ENCODE measurements around the gene ME3.

The ME3 gene

DNA sequence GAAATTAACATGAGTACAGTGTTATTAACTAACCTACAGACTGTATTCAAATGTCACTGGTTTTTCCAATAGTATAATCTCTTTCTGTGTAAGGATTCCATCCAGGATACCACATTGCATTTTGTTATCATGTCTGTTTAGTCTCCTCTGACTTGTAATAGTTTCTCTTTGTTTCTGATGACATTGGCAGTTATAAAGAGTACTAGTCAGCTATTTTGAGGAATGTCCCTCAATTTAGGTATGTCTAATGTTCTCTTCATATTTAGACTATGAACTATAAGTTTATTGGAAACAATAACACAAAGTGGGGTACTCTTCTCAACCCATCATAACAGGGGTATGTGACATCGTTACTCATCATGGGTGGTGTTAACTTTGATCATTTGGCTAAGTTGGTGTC is 20.3 kb upstream of the ME3 start:
- DNase-seq (ENCODE audit: low read depth in 2 of 2): no peak

DNA sequence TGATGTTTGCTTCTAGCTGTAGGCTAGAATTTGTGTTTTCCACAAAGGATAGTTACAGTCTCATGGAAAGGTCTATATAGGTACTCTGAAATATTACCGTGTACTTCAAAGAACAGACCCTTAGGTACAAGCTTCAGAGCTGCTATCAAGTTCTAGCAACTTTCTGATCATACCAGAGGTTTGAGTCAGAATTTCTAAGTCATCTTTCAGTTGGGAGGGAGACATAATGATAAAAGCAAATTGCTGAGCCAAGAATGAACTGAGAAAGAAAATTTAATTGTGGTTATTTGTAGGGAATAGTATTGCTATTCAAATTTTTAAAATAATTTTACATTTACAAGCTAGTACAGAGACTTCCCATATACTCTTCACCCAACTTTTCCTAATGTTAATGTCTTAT is 19.9 kb upstream of the ME3 start:
- DNase-seq (ENCODE audit: low read depth in 2 of 2): no peak

GRCh38 chr11:86688398-86689179 is 16.2 kb upstream of the ME3 start:
- peak in 1 of 2 donors; percentile 19 for DNase-seq (ENCODE audit: low read depth in 2 of 2)

DNA sequence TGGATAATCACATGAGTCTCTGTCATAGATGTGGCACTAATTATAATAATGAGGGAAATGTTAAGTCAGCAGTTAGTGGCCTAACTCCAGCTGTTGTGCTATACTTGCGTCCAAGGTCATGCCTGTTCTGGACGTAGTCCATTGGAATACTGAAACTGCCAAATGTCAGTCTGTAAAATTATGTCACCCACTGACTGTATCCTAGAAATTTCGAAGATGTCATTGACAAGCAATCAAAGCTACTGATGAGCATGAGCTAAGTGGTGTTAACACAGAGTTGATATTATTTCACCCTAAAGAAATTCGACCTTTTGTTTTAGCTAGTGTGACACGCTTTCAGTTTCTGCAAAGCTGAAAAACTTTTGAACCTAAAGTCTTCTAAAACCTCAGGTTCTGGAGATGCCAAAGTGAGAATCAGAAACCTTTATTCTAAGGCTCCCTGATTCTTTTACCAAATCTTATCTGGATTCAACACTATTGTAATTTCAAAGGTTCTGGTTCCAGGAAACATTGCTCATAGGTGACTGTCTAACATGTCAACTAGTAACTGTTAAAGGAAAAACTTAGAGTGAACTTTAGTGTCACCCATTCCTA is 14.9 kb upstream of the ME3 start:
- no peak for DNase-seq (ENCODE audit: low read depth in 2 of 2)

DNA sequence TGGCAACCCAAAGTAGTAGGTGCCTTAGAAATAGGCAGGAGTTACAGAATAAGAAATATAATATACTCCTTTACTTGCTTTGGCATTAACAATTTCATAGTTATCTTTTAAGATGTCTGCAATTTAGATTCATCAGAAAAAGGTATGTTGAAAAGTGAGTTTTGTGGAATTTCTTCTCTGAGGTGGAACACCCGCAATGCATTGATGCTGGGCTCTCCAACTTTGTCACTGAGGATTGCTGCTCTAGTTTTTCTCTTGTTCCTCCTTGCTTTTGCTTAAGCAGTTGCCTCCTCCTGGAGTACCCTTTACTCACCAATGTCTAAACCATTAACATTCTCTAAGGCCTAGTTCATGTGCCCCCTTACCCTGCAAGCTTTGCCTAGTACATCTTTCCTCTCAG is 14.1 kb upstream of the ME3 start:
- no peak for DNase-seq (ENCODE audit: low read depth in 2 of 2)

DNA sequence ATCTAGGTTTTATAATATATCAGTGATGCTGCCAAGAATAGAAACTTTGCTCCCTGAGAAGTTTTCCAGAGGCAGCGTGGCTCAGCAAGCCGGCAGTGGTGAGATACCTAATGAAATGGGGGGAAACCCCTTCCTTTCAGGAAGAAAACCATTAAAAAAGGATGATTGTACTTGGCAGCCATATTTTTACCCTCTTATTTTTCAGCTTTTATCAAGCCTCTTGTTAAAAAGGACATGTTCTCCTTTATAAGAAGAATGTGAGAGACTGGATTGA is 9.0 kb upstream of the ME3 start:
- no peak for DNase-seq (ENCODE audit: low read depth in 2 of 2)

DNA sequence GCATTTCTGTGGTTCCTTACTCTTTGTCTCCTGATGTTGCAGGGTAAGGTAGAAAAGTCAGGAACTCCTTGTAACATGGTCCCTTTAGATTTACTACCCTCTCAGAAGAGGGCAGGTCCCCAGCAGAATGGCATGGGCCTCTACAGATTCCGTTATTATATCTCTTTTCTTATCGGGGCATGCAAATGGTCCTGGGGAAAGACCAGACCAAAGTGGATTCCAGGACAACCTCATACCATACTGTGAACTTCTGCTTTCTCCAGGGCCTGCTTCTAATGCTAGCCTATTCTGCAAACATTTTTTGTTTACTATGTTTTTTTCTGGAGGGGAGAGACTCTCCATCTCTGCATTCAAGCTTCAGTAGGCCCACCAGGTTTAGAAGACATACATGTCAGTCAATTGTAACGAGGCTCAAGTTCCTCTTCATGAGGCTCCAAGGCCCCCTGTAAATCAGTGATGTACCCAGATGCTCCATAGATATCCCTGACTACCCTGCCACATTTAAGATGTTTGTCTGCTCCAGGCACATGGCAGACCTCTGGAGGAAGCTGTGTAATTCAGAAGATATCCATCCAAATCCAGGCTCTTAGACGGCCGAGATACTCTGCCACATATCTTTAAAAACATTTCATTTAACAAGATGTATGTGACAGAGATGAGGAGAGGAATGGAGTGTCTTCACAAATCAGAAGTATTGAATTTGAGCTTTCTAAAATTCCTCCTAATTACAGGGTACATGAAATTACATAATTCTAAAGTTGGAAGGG is 8.5 kb upstream of the ME3 start:
- no peak for DNase-seq (ENCODE audit: low read depth in 2 of 2)

DNA sequence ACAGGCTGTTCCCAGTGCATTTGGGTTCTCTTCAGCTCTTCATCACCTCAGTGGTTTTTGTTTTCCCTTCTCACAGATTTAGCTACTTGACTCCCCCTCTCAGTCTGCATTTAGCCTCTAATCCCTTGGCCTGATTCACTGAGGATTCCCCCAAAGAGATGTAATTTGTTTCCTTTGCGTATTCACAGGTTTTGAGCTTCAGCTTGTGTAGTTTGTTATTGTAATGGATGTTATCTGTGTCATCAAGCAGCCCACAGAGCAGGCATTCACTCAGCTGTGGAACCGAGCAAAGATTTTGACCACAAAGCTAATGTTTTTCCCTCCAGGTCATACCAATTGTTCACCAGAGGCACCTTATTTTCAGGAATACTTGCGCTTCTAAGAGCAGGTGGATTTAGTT is 6.4 kb upstream of the ME3 start:
- no peak for DNase-seq (ENCODE audit: low read depth in 2 of 2)

GRCh38 chr11:86678296-86678695 is 5.9 kb upstream of the ME3 start:
- DNase-seq (ENCODE audit: low read depth in 2 of 2): no peak

DNA sequence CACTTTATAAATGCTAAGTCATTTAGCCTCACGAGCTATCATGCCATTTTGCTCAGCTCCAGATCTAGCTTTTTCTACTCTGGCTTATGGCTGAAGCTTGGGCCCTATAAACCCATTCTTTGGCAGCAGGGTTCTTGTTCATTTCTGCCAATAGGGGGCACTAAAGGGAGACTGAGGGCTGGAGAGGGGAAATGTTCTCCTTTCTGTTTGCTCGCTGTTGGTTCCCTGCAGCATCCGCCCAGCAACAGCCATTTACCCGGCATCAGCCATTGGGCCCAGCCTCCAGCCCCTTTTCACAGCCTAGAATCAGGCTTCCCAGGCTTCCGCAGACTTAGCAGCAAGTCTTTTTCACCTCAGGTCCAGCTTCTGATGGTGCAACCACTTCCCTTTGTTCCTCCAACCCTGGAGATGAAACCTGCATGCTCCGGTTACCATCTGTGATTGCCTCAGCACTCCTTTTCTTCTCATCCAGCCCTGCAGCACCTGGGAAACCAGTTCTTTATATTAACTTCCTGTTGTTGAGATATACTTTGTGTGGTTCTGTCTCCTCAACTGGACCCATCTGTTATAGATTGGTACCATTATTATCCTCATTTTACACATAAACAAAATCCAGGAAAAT is 4.2 kb upstream of the ME3 start:
- DNase-seq (ENCODE audit: low read depth in 2 of 2): no peak

DNA sequence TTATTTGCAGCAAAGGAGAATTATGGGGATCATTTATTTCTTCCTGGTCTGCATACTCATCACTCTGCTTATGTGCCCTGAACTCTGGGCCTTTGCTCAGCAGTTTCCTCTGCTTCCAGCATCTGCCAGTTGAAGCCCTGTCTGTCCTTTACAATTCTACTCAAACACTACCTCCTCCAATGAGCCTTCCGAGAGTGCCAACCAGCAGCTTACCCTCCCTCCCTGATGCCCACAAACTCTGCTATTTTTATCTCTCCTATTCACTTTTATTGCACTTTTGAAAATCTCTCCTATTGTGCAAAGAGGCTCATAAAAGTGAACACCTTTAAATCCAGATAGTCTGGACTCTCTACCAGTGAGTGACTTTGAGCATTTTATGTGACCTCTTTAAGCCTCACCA is 3.6 kb upstream of the ME3 start:
- DNase-seq (ENCODE audit: low read depth in 2 of 2): no peak

GRCh38 chr11:86675017-86675416 is 2.6 kb upstream of the ME3 start:
- no peak for DNase-seq (ENCODE audit: low read depth in 2 of 2)

DNA sequence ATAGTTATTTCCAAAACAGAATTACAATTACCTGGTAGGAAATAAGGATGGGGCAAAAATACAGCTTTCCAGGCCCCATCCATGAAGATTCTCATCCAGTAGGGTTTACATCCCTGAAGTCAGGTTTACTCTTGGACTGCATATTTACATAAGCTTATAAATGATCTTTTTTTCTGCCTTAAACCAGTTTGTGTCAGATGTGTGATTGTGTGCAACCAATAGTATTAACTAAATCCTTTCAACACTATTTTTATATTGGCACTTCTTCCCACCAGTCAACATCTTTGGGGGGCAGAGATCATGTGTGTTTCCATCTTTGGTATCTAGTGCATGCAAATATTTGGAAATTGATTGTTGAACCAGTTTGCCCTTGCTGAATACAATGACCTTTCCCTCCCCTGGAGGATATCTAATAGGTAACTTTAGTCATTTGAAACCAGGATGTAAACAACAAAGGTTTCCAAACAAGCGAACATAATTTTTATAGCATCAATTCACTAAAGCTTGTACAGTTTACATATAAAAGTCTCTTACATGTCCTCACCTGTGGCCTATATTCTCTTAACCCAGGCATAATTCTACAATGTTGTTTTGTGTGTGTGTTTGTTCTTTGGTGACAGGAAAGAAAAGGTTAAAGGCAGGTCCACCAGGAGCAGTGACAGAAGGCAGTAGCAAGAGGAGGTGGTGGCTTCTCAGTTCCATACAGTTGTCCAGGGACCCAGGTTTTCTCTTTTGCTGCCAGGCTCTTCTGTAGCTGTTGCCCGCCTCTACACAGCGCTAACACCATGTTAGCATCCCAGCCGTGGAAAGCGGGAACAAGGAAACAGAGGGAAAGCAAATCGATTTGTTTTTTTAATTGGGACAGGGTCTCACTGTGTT is 1.7 kb upstream of the ME3 start:
- no peak for DNase-seq (ENCODE audit: low read depth in 2 of 2)

DNA sequence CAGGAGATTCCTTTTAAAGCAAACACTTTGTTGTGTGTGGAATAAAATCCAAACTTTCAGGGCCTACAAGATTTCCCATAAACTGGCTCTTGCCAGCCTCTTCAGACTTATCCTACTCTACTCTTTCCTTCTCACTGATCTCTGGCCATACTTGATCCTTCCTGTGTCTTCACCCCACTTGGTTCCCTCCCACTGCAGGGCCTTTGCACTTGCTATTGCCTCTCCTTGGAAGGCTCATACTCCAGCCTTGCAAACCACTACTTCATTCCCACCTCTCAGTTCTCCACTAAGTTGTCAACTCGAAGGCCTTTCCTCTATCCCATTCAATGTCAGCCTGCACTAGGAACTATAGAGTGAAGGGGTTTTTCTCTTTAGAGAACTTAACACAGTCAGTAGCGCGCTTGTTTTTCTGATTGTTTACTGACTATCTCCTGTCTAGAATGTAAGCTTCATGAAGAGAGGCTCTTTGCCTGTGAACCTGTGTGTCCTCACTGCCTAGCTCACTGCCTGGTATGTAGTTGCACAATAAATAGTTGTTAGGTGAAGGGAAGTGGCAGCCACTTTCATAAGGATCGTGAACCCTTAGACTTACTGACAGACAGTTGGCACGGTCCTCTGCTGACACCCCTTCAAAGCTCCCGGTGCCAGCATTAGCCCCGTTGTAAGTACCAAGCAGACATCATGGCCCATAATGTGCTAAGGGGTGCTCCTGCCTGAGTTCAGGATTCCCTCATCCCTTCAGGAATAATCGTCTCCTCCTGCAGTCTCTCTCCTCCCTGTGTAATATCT is 833 bp upstream of the ME3 start:
- DNase-seq (ENCODE audit: low read depth in 2 of 2): no peak

GRCh38 chr11:86671531-86672006 is 847 bp downstream of the ME3 start:
- no peak for DNase-seq (ENCODE audit: low read depth in 2 of 2)

- DNase-seq (ENCODE audit: low read depth in 2 of 2): no peak
Measured at GRCh38 chr11:86670911-86671310, 1.5 kb downstream of the ME3 start.

GRCh38 chr11:86670181-86670580 is 2.2 kb downstream of the ME3 start:
- no peak for DNase-seq (ENCODE audit: low read depth in 2 of 2)

GRCh38 chr11:86669424-86669823 is 3.0 kb downstream of the ME3 start:
- DNase-seq (ENCODE audit: low read depth in 2 of 2): no peak

DNA sequence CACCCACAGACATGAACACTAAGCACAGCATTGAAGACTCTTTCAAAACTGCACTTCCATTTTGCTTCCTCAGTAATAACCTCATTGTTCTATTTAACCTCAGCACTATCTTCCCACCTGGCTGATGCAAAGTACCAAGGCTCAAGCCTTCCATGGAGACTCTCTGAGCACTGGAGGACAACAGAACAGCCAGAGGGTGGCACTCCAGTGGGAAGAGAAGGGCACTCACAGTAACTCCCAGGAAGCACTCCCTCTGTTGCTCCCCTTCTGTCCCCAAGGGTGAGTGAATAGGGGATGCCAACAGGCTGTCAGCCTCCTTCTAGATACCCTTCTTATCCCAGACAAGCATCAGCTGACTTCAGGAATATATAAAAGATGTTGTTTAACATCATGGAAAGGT is 3.5 kb downstream of the ME3 start:
- no peak for DNase-seq (ENCODE audit: low read depth in 2 of 2)

DNA sequence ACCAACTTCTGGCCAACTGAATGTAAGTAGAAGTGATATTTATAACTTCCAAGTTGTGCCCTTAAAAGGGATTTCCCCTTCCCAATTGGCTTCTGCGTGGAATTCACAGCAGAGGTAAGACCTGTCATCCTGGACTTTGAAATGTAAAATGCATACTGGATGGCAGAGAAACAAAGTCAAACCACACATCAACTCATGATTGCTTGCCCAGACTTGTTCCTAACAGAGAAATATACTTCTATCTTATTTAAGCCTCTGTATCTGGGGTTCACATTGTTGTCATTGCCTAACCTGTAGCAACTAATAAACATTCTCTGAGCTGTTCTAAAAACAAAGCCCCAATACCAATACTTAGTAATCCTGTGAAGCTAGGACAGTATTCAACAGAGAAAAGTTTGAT is 6.2 kb downstream of the ME3 start:
- no peak for DNase-seq (ENCODE audit: low read depth in 2 of 2)

DNA sequence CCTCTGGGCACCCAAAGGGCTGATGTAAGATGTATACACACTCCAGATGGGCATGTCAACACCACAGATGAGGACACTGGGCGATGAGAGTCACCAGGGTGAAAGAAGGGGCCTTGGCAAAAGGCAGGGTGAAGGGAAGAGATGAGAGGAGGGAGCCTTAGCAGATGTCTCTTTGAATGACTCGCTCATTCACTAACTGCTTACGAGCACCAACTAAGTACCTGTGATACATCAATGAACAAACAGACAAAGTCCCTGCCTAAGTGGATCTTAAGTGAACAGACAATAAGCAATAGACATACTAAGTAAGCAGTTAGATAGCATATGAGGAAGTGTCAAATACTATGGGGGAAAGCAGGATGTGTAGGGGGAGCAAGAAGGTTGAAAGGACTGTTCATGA is 7.5 kb downstream of the ME3 start:
- DNase-seq (ENCODE audit: low read depth in 2 of 2): no peak

Data from stimulated activated CD8-positive, alpha-beta memory T cell treated with anti-CD3 and anti-CD28 coated beads, Interleukin-15, amount 100 ng/mL, for 48 hours (primary cell).